GM12891 (cell line): ENCODE measurements around the gene TUBB1.

Experiments
- POLR2A ChIP-seq: IDR thresholded peaks from 2 replicates; pipeline ENCODE4 v1.6.1; 2011; ENCODE audit warnings: low read depth, low read length, control low read depth
- POLR2AphosphoS5 ChIP-seq: IDR thresholded peaks from 2 replicates; pipeline ENCODE4 v1.6.1; 2011; ENCODE audit warnings: low read depth, low read length, control low read depth
- TAF1 ChIP-seq: IDR thresholded peaks from 2 replicates; pipeline ENCODE4 v1.6.1; 2011; ENCODE audit warnings: low read depth, low read length, control low read depth

DNA sequence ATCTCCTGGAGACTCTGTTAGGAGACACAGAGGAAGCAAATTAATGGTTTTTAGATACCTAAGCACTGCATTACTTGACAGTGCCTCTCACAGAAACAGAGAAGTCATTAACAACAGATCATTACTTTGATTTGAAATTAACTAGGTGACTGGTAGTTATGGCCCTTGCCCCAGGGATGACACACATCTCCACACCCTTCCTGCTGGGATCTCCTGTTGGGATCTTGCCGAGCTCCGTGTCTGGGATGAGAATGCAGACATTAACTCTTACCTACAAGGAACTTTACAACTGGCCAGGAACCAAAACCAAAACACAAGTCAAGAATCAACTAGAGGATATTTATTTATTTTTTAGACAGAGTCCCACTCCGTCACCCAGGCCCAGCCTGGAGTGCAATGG lies 25.6 kb downstream of the TUBB1 start:
- TF ChIP-seq POLR2A (no peak), POLR2AphosphoS5 (no peak), TAF1 (no peak)
